Lower leg skin (tissue), 4 donors: ENCODE results near the gene CRELD1. TPM values are rescaled to one million over a fixed set of nuclear protein-coding genes. Genes with fewer than 3 reads are reported as not detected.

Experiments
- DNase-seq, 2 donors: peaks; one replicate each; pipeline ENCODE4 v3.0.0-alpha.2; 2019; ENCODE audit warnings: low spot score in 2 of 2
- H3K4me3 ChIP-seq: fragments of 200-600 bp; sonication (generic); 2 replicates; pipeline ENCODE4 v1.5.1; 2017; ENCODE audit warnings: mild to moderate bottlenecking, low read depth; ENCODE audit not compliant: poor library complexity, severe bottlenecking
- CTCF ChIP-seq, 3 donors: fragments of 450-650 bp; IDR thresholded peaks; one replicate each; pipeline ENCODE4 v1.5.1; 2016; ENCODE audit warnings: antibody characterized with exemption in 3 of 3, mild to moderate bottlenecking in 3 of 3, moderate library complexity in 2 of 3
- POLR2A ChIP-seq, 2 donors: fragments of 450-650 bp; IDR thresholded peaks; one replicate each; pipeline ENCODE4 v1.6.1; 2016 to 2017; ENCODE audit warnings: antibody characterized with exemption in 2 of 2, mild to moderate bottlenecking in 1 of 2, moderate library complexity in 1 of 2
- WGBS, 2 donors: methylation state at CpG; one replicate each; pipeline ENCODE4 v1.1.5; 2018; 5-methylcytosine and 5-hydroxymethylcytosine counted together
- intact Hi-C: fragments of 100-400 bp; cut with DNase I; formaldehyde crosslinking; loops from one replicate; pipeline ENCODE4 v1.15.0; 2023; ENCODE audit warnings: low total_unique reads
- total RNA-seq, 4 donors: library from RNA; depleted of rRNA; stranded (reverse); fragments of >200 nt; gene quantifications; one replicate each; pipeline ENCODE4 v1.1.0, GENCODE V29; 2016

Gene CRELD1
- total RNA-seq, 4 donors from 2014 or later, result 16.1 to 58.8 (median 28.3) TPM

GRCh38 chr3:9902372-9903237 is 31.0 kb upstream of the CRELD1 start, which contains the start of gene IL17RE:
IL17RE (plus strand) TSS chr3:9902848; CDS start chr3:9902933, 85 bp downstream.
- peak; percentile 63 to 93 for DNase-seq
- peak within 1 kb of the TSS; percentile 15 for H3K4me3 ChIP-seq
- WGBS, 2 donors, result 25 to 29% methylated on average over 11 to 13 of the region's 13 CpGs
- intact Hi-C loops, result no loop called here
- TF ChIP-seq CTCF (IDR thresholded peaks at IDR 0.05) (no peak), POLR2A (IDR thresholded peaks at IDR 0.05) (no peak)

- 12 to 19% methylated on average over 4 of the region's 4 CpGs for WGBS, 2 donors
- intact Hi-C loops, result no loop called here
- no peak for DNase-seq
- no peak for TF ChIP-seq CTCF (IDR thresholded peaks at IDR 0.05)
- H3K4me3 ChIP-seq, result peak overlapping the region; percentile 15
These were observed 30.4 kb upstream of the CRELD1 start for GRCh38 chr3:9903238-9903624.

GRCh38 chr3:9903904-9904303 is 29.7 kb upstream of the CRELD1 start:
- no peak for DNase-seq
- intact Hi-C loops, result no loop called here
- no peak for TF ChIP-seq POLR2A (IDR thresholded peaks at IDR 0.05)
- no peak for TF ChIP-seq CTCF (IDR thresholded peaks at IDR 0.05)
- H3K4me3 ChIP-seq, result no peak overlapping the region
- WGBS, 2 donors, result 59 to 76% methylated on average over 4 of the region's 4 CpGs

- intact Hi-C loops, result no loop called here
- TF ChIP-seq POLR2A (IDR thresholded peaks at IDR 0.05) (no peak), CTCF (IDR thresholded peaks at IDR 0.05) (no peak)
- WGBS, 2 donors, result 76 to 80% methylated on average over 5 of the region's 5 CpGs
- H3K4me3 ChIP-seq, result no peak overlapping the region
- DNase-seq, result no peak
These were observed 27.2 kb upstream of the CRELD1 start for GRCh38 chr3:9906480-9906879.

- no peak for TF ChIP-seq POLR2A (IDR thresholded peaks at IDR 0.05)
- no peak for TF ChIP-seq CTCF (IDR thresholded peaks at IDR 0.05)
- WGBS, 2 donors, result 77 to 80% methylated on average over 3 of the region's 3 CpGs
- intact Hi-C loops, result no loop called here
- DNase-seq, result no peak
- H3K4me3 ChIP-seq, result no peak overlapping the region
These were observed 25.3 kb upstream of the CRELD1 start for GRCh38 chr3:9908286-9908685.
